GM19240 (cell line): ENCODE measurements around the gene WFIKKN2.

Experiments used
- DNase-seq: peaks from one replicate; pipeline ENCODE4 v3.0.0; 2011; ENCODE audit warnings: low spot score; ENCODE audit not compliant: insufficient read length

Gene WFIKKN2

GRCh38 chr17:50808413-50808812 is 27.0 kb upstream of the WFIKKN2 start:
- DNase-seq = no peak

GRCh38 chr17:50808888-50809287 is 26.5 kb upstream of the WFIKKN2 start:
- DNase-seq = no peak

GRCh38 chr17:50813583-50813982 is 21.8 kb upstream of the WFIKKN2 start:
- no peak for DNase-seq

- no peak for DNase-seq
Measured at GRCh38 chr17:50815400-50815799, 20.0 kb upstream of the WFIKKN2 start.

GRCh38 chr17:50816271-50816670 is 19.1 kb upstream of the WFIKKN2 start:
- no peak for DNase-seq

- DNase-seq = peak; percentile 44
Measured at GRCh38 chr17:50816771-50817751, 18.3 kb upstream of the WFIKKN2 start.

DNA sequence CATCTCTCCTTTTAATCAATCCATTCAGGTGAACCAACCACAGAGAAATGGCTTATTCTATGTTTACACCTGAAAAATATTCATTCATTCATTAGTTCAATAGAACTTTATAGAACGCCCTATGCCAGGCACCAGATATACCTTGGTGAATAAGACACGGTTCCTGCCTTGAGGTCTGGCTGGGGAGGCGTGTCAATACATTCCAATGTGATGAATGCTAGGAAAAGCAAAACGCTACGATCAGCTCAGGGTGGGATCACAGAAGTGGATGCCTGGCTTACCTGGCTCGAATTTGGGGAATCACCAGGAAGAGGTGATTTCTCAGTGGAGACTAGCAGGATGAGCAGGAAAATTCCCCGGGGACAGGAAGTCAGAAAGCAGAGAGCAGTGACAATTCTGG is 17.5 kb upstream of the WFIKKN2 start:
- DNase-seq = no peak

DNA sequence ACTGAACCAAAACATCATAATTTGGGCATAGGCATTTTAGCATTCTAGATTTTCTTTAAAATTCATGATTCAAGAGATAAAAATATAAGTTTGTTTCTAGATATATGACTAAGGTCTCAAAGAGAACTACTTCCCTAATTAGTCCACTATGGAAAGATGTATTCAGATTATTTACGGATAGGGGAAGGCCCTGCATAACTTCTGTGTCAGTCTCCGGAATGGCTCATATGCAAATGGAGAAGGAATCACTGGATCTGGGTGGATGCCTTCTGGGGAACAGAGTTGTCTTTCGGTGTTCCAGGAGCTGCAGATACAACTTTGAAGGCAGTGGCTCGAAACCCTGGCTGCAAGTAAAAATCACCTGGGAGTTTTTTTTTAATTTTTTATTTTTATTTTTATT is 17.1 kb upstream of the WFIKKN2 start:
- no peak for DNase-seq

- no peak for DNase-seq
Measured at GRCh38 chr17:50818921-50819657, 16.3 kb upstream of the WFIKKN2 start.

DNA sequence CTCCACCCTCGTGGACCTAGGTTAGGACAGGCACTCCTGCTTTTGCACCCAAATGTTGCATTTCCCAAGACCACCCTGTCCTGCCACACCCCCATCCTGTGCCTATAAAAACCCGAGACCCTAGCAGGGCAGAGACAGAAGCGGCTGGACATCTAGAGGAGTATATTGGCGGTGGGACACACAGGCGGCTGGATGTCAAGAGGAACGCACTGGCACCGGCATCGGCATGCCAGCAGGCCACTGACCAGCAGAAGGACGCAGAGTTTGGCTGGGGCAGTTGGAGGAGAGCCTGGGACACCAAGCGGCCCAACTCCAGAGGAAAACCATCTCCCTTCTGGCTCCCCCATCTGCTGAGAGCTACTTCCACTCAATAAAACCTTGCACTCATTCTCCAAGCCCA is 14.7 kb upstream of the WFIKKN2 start:
- no peak for DNase-seq

GRCh38 chr17:50822550-50822949 is 12.8 kb upstream of the WFIKKN2 start:
- DNase-seq = no peak

DNA sequence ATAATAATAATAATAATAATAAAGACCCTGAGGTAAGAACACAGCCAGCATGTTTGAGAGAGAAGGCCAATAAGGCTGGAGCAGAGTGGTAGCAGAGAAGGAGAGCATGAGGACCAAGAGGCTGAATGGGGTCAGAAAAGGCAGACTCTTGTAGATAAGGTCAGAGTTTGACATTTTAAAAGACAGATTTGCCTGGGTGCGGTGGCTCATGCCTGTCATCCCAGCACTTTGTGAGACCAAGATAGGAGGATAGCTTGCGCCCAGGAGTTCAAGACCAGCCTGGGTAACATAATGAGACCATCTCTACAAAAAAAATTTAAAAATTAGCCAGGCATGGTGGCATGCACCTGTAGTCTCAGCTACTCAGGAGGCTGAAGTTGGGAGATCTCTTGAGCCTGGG is 11.0 kb upstream of the WFIKKN2 start:
- no peak for DNase-seq

- DNase-seq = no peak
Measured at GRCh38 chr17:50825188-50825587, 10.2 kb upstream of the WFIKKN2 start.

DNA sequence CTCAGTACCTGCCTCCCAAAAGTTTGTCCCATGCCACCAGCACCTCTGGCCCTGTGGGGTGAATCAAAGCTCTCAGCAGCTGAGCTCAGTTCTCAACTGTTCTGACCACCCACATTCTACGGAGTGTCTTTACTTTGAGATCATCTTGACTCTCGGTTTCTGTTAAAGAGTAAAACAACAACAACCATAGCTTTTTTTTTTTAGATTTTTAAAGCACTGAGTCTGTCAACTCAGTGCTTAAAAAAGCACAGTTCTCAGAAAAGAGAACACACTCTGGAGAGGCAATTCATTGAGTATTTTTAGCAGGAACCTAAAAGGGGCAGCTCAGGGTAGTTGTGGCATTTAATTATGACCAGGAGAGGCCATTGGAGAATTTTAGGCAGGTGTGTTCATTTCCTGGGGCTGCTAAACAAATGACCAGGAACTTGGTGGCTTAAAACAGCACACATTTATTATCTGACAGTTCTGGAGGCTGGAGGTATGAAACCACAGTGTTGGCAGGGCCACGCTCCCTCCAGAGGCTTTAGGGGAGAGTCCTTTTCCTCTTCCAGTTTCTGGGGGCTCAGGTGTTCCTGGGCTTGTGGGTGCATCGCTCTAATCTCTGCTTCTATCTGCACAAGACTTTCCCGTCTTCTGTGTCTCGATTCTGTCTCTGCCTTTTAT is 6.7 kb upstream of the WFIKKN2 start:
- DNase-seq = peak; percentile 63

DNA sequence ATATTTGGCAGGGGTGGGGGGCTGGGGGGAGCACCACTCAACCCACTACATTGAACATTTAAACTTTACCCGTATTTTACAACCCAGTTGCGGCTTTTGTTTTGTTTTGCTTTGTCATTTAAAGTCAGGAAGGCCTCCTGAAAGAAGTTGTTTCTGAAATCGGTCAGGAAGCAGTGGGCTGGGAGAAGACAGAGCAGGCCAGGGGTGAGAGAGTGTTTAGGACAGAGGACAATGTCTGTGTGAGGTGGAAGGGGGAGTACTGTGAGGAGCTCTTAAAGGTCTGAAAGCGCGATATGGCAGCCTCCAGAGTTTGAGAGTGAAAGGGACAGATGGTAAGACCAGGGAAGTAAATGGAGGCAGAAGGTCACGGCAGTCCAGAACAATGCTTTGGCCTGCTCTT is 6.1 kb upstream of the WFIKKN2 start:
- no peak for DNase-seq

- no peak for DNase-seq
Measured at GRCh38 chr17:50830352-50830751, 5.0 kb upstream of the WFIKKN2 start.

DNA sequence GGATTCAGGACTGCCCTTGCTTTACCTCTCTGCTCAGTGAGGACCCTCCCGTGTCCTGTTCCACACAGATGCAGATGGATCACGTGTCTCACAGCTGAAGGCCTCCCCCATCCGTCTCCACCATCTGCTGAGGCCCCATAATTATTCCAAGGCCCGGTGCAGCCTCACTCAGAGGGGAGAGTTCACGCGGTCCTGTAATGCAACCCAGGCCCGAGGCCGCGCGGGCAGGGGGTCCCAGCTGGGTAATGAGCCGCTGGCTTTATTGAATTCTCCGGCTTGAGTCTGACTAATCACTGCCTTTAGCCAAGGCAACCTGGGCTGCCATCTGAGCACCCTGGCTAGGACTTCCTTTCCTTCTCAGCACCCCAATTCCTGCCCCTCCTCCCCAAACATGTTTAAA is 4.4 kb upstream of the WFIKKN2 start:
- no peak for DNase-seq

DNA sequence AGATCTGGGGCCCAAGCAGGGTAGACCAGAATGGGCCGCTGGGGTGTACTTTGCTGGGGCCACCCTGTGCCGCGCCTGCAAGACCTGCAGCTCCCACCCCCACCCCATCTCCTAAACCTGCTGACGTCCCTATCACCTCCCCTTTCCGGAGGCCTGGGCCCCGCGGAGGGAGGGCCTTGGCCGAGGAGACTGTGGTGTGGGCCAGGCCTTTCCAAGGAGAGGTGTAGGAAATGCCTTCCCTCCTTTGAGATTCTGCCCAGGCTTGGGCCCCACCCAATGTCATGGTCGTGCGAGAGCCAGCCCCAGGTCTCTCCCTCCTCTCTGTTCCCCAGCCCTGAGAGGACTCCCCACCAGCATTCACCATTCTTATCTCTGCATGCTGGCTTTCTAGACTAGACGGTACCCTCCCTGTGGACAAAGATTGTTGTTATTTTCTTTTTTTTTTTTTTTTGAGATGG is 3.9 kb upstream of the WFIKKN2 start:
- no peak for DNase-seq

- no peak for DNase-seq
Measured at GRCh38 chr17:50832267-50832863, 3.0 kb upstream of the WFIKKN2 start.

DNA sequence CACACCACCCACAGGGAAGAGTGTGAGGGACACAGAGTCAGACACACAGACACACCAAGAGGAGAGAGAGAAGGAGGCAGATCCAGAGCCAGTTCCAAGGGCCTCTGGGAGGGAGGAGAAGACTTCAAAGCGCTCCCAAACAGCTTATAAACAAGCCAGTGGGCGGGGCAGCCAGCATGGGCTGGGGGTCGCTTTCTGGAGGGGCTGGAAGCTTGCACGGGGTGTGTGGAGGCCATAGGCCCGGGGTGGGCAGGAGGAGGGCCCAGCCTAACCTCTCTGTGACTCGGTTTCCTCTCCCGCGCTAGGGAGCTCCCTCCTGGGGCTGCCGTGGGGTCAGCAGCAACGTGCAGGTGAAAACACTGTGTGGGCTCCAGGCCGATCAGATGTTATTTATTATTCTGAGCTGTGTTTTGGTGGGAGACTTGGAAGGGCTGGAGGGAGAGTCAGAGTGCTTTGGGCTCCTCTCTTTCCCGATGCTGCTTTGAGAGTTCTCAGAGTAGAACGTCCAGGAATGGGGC is 2.5 kb upstream of the WFIKKN2 start:
- no peak for DNase-seq
